ENCODE results near the gene KCNJ2. TPM values are rescaled to one million over a fixed set of nuclear protein-coding genes. Genes with fewer than 3 reads are reported as not detected.

The KCNJ2 gene
- total and polyA plus RNA-seq, 12 donors: 3.0 to 76.0 (median 41.9) TPM

DNA sequence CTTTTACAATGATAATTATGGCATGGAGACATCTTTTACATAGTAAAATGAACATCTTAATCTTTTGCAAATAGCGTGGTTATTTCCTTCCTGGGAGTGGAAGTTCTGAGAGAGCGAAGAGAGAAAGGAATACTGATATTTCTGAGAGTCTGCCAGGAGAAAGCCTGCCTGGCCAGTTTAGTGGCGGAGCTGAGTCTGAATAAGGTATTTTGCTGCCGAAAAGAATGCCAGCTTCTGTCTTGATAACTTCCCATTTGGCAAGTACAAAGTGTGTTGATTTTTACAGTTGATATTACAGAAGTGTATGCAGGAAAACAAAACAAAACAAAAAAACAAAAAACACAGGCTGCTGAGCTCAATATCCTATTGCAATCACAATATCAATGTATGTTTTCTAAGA, 55.9 kb downstream of the KCNJ2 start:
- intact Hi-C loops (cut with DNase I): no loop called here
- no peak for ATAC-seq
- H3K36me3 ChIP-seq: no peaks in the 10 kb centered on the region
- H3K27ac ChIP-seq: no peak overlapping the region
- WGBS, 2 donors: 57 to 64% methylated on average over 4 of the region's 4 CpGs
- DNase-seq: no peak
- no peaks in the 10 kb centered on the region for H3K27me3 ChIP-seq
- H3K4me1 ChIP-seq: no peaks in the 10 kb centered on the region
- TF ChIP-seq, protein P1, sequence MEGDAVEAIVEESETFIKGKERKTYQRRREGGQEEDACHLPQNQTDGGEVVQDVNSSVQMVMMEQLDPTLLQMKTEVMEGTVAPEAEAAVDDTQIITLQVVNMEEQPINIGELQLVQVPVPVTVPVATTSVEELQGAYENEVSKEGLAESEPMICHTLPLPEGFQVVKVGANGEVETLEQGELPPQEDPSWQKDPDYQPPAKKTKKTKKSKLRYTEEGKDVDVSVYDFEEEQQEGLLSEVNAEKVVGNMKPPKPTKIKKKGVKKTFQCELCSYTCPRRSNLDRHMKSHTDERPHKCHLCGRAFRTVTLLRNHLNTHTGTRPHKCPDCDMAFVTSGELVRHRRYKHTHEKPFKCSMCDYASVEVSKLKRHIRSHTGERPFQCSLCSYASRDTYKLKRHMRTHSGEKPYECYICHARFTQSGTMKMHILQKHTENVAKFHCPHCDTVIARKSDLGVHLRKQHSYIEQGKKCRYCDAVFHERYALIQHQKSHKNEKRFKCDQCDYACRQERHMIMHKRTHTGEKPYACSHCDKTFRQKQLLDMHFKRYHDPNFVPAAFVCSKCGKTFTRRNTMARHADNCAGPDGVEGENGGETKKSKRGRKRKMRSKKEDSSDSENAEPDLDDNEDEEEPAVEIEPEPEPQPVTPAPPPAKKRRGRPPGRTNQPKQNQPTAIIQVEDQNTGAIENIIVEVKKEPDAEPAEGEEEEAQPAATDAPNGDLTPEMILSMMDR (IDR thresholded peaks at IDR 0.05): no peak
- H3K4me3 ChIP-seq: no peak overlapping the region
- H3K9me3 ChIP-seq: no peaks in the 10 kb centered on the region

Other genes starting within 250 kb of the KCNJ2 start
- gene KCNJ16, start 94.3 kb upstream of the KCNJ2 start, total RNA-seq: under 1 TPM in 4 of 10 donors, not detected in 6; 0.09 to 0.24 (median 0.14) TPM
- gene KCNJ16, start 94.3 kb upstream of the KCNJ2 start, polyA plus RNA-seq: not detected

Data from heart right ventricle (tissue), 16 donors.